Esophagus squamous epithelium (tissue), 5 donors: ENCODE data around the gene OLFML2A. TPM values are rescaled to one million over a fixed set of nuclear protein-coding genes. Genes with fewer than 3 reads are reported as not detected.

ENCODE experiments used
- DNase-seq: peaks from one replicate; lab custom pipeline; 2025; lab: John Stamatoyannopoulos, UW
- H3K27ac ChIP-seq, 4 donors: fragments of 200-600 bp; sonication (generic); one replicate each; pipeline ENCODE4 v1.5.1; 2016 to 2019; ENCODE audit warnings: mild to moderate bottlenecking in 1 of 4
- H3K27me3 ChIP-seq, 4 donors: fragments of 200-600 bp; sonication (generic); 1 replicate in 3 of 4; 2 replicates in 1 of 4; pipeline versions ENCODE4 v1.5.1 to v1.6.0; 2017 to 2021; ENCODE audit warnings: antibody characterized with exemption in 1 of 4
- H3K36me3 ChIP-seq, 3 donors: fragments of 200-600 bp; sonication (generic); one replicate each; pipeline ENCODE4 v1.5.1; 2016 to 2019
- H3K4me1 ChIP-seq, 3 donors: fragments of 200-600 bp; sonication (generic); one replicate each; pipeline ENCODE4 v1.5.1; 2017 to 2019
- H3K4me3 ChIP-seq, 4 donors: fragments of 200-600 bp; sonication (generic); 1 replicate in 3 of 4; 2 replicates in 1 of 4; pipeline ENCODE4 v1.5.1; 2016 to 2019; ENCODE audit warnings: mild to moderate bottlenecking in 2 of 4, moderate library complexity in 1 of 4
- H3K9me3 ChIP-seq, 3 donors: fragments of 200-600 bp; sonication (generic); one replicate each; pipeline ENCODE4 v1.5.1; 2016 to 2019
- POLR2A ChIP-seq, 4 donors: fragments of 450-650 bp; IDR thresholded peaks; one replicate each; pipeline ENCODE4 v1.6.1; 2017; ENCODE audit warnings: antibody characterized with exemption in 4 of 4, mild to moderate bottlenecking in 4 of 4, moderate library complexity in 3 of 4
- WGBS, 2 donors: methylation state at CpG; one replicate each; pipeline ENCODE4 v1.1.5; 2018; 5-methylcytosine and 5-hydroxymethylcytosine counted together
- intact Hi-C: fragments of 100-400 bp; cut with DNase I; formaldehyde crosslinking; loops from one replicate; pipeline ENCODE4 v1.15.0; 2022
- total RNA-seq, 4 donors: library from RNA; depleted of rRNA; stranded (reverse); fragments of >200 nt; gene quantifications; one replicate each; pipeline ENCODE4 v1.1.0, GENCODE V29; 2016
- TF ChIP-seq, protein P1 (sequence below), 6 experiments: fragments of 450-650 bp in 4 of 6; fragments of 200-600 bp in 2 of 6; sonication (generic) in 2 of 6; IDR thresholded peaks; one replicate each; pipeline ENCODE4 v1.5.1; 2016 to 2019; ENCODE audit warnings: antibody characterized with exemption in 6 of 6, mild to moderate bottlenecking in 4 of 6, moderate library complexity in 4 of 6
- donor health status: DM: yes; HTN: yes; CAD: no.

The OLFML2A gene
- total RNA-seq, 4 donors from 2014 or later, result 9.0 to 21.7 (median 13.6) TPM

DNA sequence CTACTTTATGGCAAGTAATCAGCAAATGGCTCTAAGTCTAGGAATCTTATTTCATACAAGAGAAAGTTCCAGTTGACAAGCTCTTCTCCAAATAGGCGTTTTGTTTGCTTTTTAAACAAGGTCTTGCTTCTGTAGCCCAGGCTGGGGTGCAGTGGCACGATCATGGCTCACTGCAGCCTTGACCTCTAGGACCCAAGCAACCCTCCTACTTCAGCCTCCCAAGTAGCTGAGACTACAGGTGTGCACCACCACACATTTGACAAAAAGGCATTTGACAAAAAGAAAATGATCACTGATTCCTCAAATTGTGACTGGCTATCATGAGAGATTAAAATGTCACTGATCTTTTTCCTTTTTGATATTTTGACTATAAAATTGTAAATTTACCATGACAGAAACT is 37.6 kb upstream of the OLFML2A start:
- H3K9me3 ChIP-seq, result no peaks in the 10 kb centered on the region
- H3K27ac ChIP-seq, result no peak overlapping the region
- TF ChIP-seq, protein P1, sequence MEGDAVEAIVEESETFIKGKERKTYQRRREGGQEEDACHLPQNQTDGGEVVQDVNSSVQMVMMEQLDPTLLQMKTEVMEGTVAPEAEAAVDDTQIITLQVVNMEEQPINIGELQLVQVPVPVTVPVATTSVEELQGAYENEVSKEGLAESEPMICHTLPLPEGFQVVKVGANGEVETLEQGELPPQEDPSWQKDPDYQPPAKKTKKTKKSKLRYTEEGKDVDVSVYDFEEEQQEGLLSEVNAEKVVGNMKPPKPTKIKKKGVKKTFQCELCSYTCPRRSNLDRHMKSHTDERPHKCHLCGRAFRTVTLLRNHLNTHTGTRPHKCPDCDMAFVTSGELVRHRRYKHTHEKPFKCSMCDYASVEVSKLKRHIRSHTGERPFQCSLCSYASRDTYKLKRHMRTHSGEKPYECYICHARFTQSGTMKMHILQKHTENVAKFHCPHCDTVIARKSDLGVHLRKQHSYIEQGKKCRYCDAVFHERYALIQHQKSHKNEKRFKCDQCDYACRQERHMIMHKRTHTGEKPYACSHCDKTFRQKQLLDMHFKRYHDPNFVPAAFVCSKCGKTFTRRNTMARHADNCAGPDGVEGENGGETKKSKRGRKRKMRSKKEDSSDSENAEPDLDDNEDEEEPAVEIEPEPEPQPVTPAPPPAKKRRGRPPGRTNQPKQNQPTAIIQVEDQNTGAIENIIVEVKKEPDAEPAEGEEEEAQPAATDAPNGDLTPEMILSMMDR (IDR thresholded peaks at IDR 0.05), result no peak
- TF ChIP-seq POLR2A (IDR thresholded peaks at IDR 0.05), result no peak
- intact Hi-C loops, result no loop called here
- no peaks in the 10 kb centered on the region for H3K36me3 ChIP-seq
- 81 to 82% methylated on average over 2 of the region's 2 CpGs for WGBS, 2 donors
- no peak for DNase-seq
- H3K4me1 ChIP-seq, result peaks cover 5 to 20% (median 6%) of the 10 kb centered on the region in 3 donors
- H3K27me3 ChIP-seq, result no peaks in the 10 kb centered on the region
- no peak overlapping the region for H3K4me3 ChIP-seq

GRCh38 chr9:124741149-124741548 is 35.8 kb upstream of the OLFML2A start:
- Histone ChIP-seq H3K27ac (no peak overlapping the region), H3K4me1 (peaks cover 0 to 6% (median 0%) of the 10 kb centered on the region in 3 donors), H3K36me3 (no peaks in the 10 kb centered on the region), H3K27me3 (no peaks in the 10 kb centered on the region), H3K4me3 (no peak overlapping the region), H3K9me3 (no peaks in the 10 kb centered on the region)
- TF ChIP-seq, protein P1 (IDR thresholded peaks at IDR 0.05), result no peak
- TF ChIP-seq POLR2A (IDR thresholded peaks at IDR 0.05), result no peak
- WGBS, 2 donors, result 91 to 95% methylated on average over 4 of the region's 4 CpGs
- DNase-seq, result no peak
- intact Hi-C loops, result no loop called here

GRCh38 chr9:124741662-124742061 is 35.3 kb upstream of the OLFML2A start:
- intact Hi-C loops, result no loop called here
- Histone ChIP-seq H3K27ac (no peak overlapping the region), H3K36me3 (no peaks in the 10 kb centered on the region), H3K27me3 (no peaks in the 10 kb centered on the region), H3K4me1 (peaks cover 0 to 11% (median 0%) of the 10 kb centered on the region in 3 donors), H3K4me3 (no peak overlapping the region), H3K9me3 (no peaks in the 10 kb centered on the region)
- no peak for DNase-seq
- 75 to 78% methylated on average over 4 of the region's 4 CpGs for WGBS, 2 donors
- TF ChIP-seq, protein P1 (IDR thresholded peaks at IDR 0.05), result no peak
- TF ChIP-seq POLR2A (IDR thresholded peaks at IDR 0.05), result no peak

GRCh38 chr9:124742940-124743339 is 34.0 kb upstream of the OLFML2A start:
- Histone ChIP-seq H3K27ac (no peak overlapping the region), H3K36me3 (no peaks in the 10 kb centered on the region)
- TF ChIP-seq, protein P1 (IDR thresholded peaks at IDR 0.05), result no peak
- TF ChIP-seq POLR2A (IDR thresholded peaks at IDR 0.05), result no peak

DNA sequence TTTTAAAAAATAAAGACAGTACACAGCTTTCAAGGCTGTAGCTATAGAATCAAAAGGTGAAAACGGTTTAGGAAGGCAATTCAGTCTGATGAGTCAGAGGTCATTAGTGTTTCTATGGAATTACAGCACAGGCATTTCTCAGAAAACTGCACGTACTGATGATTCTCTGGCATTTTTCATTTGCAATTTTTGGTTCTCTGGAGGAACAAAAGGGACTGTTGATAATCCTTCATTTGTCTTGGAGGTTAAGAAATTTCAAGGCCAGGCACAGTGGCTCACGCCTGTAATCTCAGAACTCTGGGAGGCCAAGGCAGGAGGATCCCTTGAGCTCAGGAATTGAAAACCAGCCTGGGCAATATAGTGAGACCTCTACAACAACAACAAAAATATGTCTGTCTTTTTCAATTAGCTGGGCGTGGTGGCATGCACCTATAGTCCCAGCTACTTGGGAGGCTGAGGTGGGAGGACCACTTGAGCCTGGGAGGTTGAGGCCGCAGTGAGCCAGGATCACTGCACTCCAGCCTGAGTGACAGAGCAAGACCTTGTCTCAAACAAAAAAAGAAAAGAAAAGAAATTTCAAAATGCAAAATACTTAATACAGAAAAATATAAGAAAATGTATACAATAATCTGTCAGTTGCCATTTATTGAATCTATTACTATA is 33.1 kb upstream of the OLFML2A start:
- Histone ChIP-seq H3K4me1 (peaks cover 0 to 13% (median 0%) of the 10 kb centered on the region in 3 donors), H3K4me3 (no peak overlapping the region), H3K27ac (no peak overlapping the region), H3K36me3 (no peaks in the 10 kb centered on the region), H3K27me3 (no peaks in the 10 kb centered on the region), H3K9me3 (no peaks in the 10 kb centered on the region)
- DNase-seq, result no peak
- intact Hi-C loops, result no loop called here
- no peak for TF ChIP-seq POLR2A (IDR thresholded peaks at IDR 0.05)
- TF ChIP-seq, protein P1 (IDR thresholded peaks at IDR 0.05), result no peak
- WGBS, 2 donors, result 41 to 61% methylated on average over 3 to 4 of the region's 5 CpGs

More at GRCh38 chr9:124742940-124743339, 34.0 kb upstream of the OLFML2A start:
- no peaks in the 10 kb centered on the region for H3K27me3 ChIP-seq
- no peak overlapping the region for H3K4me3 ChIP-seq
- no peak for DNase-seq
- peaks cover 0 to 13% (median 0%) of the 10 kb centered on the region in 3 donors for H3K4me1 ChIP-seq
- intact Hi-C loops, result no loop called here
- no peaks in the 10 kb centered on the region for H3K9me3 ChIP-seq
